Body of pancreas (tissue), 4 donors: ENCODE data around the gene RNF7.

Experiments
- POLR2A ChIP-seq, 3 donors: fragments of 450-650 bp; IDR thresholded peaks; one replicate each; pipeline ENCODE4 v1.6.1; 2016; ENCODE audit warnings: antibody characterized with exemption in 3 of 3, mild to moderate bottlenecking in 2 of 3
- TF ChIP-seq, protein P1 (sequence below), 7 experiments: fragments of 450-650 bp in 4 of 7; fragments of 200-600 bp in 3 of 7; sonication (generic) in 3 of 7; IDR thresholded peaks; one replicate each; pipeline ENCODE4 v1.5.1; 2016 to 2019; ENCODE audit warnings: antibody characterized with exemption in 7 of 7

DNA sequence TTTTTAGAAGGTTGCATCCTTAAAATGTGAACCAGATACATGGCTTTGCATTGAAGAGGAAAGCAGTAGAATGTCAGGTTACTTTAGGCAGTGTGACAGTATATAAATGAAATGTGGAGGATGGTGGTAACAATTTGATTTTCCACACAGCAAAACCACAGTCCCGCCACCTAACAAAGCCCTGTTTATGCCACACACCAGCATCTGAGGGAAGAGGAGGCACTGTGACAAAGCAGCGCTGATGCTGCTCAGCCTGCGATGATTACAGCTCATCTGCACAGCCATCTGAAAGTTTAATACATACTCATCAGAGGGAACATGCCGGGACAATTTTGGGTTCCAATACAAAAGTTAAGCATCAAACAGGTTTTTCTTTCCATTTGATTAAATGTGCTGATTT, 8.9 kb downstream of the RNF7 start:
- TF ChIP-seq, protein P1, sequence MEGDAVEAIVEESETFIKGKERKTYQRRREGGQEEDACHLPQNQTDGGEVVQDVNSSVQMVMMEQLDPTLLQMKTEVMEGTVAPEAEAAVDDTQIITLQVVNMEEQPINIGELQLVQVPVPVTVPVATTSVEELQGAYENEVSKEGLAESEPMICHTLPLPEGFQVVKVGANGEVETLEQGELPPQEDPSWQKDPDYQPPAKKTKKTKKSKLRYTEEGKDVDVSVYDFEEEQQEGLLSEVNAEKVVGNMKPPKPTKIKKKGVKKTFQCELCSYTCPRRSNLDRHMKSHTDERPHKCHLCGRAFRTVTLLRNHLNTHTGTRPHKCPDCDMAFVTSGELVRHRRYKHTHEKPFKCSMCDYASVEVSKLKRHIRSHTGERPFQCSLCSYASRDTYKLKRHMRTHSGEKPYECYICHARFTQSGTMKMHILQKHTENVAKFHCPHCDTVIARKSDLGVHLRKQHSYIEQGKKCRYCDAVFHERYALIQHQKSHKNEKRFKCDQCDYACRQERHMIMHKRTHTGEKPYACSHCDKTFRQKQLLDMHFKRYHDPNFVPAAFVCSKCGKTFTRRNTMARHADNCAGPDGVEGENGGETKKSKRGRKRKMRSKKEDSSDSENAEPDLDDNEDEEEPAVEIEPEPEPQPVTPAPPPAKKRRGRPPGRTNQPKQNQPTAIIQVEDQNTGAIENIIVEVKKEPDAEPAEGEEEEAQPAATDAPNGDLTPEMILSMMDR (IDR thresholded peaks at IDR 0.05) = no peak
- no peak for TF ChIP-seq POLR2A (IDR thresholded peaks at IDR 0.05)
